Stimulated activated CD8-positive, alpha-beta memory T cell treated with anti-CD3 and anti-CD28 coated beads, Interleukin-4, amount 100 ng/mL, for 4 hours (primary cell): Measurements from ENCODE around the gene TROAP.
"Not testable (repeated sequence)": the region's sequence is repeated elsewhere in the genome, so short reads cannot be mapped to it uniquely, and the experiment has no call there.

Experiments
- DNase-seq, 2 donors: peaks; one replicate each; pipeline ENCODE4 v3.0.0-alpha.2; 2020; ENCODE audit warnings: low read depth in 2 of 2, low spot score in 1 of 2

TROAP gene

GRCh38 chr12:49366096-49366651 is 43.1 kb downstream of the TROAP start:
- no peak for DNase-seq

DNA sequence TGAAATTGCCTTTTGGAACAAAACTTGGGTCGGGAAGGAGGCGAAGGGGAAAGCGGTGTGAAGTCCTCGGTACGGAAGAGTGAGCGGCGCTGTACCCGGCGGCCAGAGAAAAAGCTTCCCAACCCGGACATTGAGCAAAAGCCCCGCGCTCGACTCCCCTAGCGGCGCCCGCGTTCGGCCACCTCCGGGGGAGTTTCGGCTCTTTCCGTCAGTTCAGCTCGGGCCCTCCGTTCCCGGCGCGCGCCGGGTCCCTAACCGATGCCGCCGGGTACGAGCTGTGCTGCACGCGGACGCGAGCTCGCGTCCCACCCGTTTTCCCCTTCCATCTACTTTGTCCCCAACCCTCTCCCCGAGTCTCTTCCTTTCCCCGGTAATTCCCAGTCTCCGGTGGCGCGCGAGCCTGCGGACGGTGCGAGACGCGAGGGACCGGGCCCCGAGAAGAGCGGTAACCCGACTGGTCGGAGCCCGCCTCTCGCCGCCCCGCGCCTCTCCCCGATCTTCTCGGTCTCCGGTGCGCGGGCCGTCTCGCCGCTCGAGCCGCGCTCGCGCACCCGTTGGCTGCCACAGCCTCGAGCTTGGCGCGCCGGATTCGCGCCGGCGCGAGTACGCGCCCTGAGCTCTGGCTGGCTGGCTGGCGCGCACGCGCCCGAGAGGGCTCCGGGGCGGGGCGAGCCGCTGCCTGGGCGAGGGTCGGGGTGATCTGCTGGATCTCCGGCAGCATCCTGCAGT is 43.8 kb downstream of the TROAP start:
- DNase-seq = peak; percentile 63 to 64

DNA sequence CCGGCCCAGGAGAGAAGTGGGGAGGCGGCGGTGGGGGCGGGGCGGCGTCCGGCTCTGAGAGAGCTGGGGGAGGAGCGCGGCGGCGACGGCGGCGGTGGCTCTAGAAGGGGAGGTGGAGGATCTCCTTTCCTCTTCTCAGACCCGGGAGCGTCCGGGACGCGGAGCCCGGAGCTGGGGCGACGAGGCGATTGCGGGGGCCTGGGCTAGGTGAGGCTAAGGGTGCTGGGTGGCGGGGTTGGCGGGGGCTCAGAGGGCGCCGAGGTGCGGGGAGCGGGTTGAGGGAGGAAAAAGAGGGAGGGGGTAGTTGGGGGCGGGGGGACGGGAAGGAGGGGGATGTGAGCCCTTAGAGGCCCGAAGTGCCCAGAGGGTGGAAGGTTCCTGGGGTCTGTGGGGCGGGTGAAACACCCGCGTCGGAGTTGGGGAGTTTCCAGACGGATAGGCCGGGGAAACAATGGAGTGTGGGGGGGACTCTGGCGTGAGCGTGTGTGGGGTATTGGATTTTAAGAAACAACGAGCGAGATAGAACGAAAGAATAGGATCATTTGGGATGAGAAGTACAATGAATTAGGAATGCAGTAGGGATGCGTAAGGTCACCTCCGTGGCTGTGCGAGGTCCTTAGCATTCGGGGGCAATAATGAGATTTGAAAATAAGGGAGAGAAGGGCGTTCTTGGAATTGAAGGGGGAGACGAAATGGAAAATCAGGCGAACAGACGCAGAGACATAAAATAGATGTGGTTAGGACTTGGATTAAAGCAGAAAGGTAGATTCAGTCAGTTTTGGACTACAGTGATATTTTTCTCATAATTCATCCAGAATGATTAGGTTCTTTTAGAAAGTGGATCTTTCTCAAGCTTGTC is 44.6 kb downstream of the TROAP start, which contains the start of gene SPATS2:
Gene SPATS2 (plus strand): TSS at position 82 of the 859 bp plus-strand sequence. CDS start 93,551 bp downstream, outside the sequence.
- no peak for DNase-seq

DNA sequence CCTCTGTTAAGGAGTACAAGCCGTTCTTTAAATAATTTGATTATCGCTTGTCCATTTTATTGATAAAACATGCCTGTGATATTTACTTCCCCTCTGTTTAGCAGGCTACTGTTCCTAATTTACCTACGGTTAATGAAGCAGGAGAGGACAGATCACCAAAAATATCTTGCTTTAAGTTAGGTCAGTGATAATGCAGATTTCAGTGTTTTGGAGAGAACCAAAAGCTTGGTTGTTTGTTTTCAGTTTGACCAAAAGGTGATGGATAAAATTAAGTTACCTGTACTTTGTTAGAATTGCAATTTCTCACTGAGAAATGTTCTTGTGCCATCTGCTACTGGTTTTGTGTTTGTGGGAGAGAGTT is 45.2 kb downstream of the TROAP start:
- DNase-seq = no peak

GRCh38 chr12:49369411-49370145 is 46.5 kb downstream of the TROAP start:
- DNase-seq = no peak

DNA sequence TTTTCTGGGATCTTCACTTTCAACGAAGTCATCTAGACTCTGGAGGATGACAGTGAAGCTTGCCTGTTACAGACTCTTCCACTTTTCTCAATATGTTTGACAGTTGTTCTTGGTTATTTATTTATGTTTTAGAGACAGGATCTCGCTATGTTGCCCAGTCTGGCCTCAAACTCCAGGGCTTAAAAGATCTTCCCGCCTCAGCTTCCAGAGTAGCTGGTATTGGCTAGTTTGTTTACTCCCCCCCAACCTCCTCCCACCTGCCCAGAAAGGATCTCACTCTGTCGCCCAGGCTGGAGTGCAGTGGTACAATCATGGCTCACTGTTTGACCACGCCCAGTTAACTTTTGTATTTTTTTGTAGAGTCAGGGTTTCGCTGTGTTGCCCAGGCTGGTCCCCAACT is 47.5 kb downstream of the TROAP start:
- no peak for DNase-seq

GRCh38 chr12:49375406-49375805 is 52.4 kb downstream of the TROAP start:
- DNase-seq = no peak

DNA sequence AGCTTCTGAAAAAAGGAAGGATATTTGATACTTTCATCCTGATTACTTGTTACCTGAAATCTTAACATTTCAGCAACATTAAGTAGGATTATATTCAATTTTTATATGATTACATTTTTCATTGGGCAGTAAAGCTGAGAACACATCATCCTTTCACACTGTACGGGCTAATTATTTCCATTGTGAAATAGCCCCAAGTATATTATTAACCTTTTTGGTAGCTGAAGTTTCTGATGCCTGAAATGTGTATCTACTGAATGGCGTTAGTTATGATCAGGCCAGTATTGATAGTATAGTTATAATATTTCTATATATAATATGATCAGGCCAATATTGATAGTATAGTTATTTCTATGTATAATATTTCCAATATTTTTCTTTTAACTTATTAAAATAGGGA is 54.3 kb downstream of the TROAP start:
- no peak for DNase-seq

GRCh38 chr12:49380184-49380583 is 57.1 kb downstream of the TROAP start:
- DNase-seq = not testable (repeated sequence)
